Breast epithelium (tissue), 4 donors: ENCODE measurements around the gene CXCR5. TPM values are rescaled to one million over a fixed set of nuclear protein-coding genes. Genes with fewer than 3 reads are reported as not detected.

Experiments used
- DNase-seq, 2 donors: peaks; one replicate each; pipeline ENCODE4 v3.0.0-alpha.2; 2019; ENCODE audit warnings: low spot score in 2 of 2
- H3K27ac ChIP-seq, 2 donors: fragments of 200-600 bp; sonication (generic) in 1 of 2; one replicate each; pipeline ENCODE4 v1.5.1; 2016 to 2019; ENCODE audit warnings: mild to moderate bottlenecking in 1 of 2
- H3K27me3 ChIP-seq, 2 donors: fragments of 200-600 bp; sonication (generic) in 1 of 2; one replicate each; pipeline versions ENCODE4 v1.5.1 to v1.6.0; 2017 to 2019; ENCODE audit warnings: control low read depth in 1 of 2, mild to moderate bottlenecking in 1 of 2
- H3K36me3 ChIP-seq: fragments of 200-600 bp; one replicate; pipeline ENCODE4 v1.5.1; 2019
- H3K4me1 ChIP-seq, 2 donors: fragments of 200-600 bp; sonication (generic); one replicate each; pipeline ENCODE4 v1.5.1; 2016 to 2019; ENCODE audit warnings: control low read depth in 1 of 2
- H3K4me3 ChIP-seq, 3 donors: fragments of 200-600 bp; sonication (generic); 1 replicate in 2 of 3; 2 replicates in 1 of 3; pipeline ENCODE4 v1.5.1; 2016 to 2019; ENCODE audit warnings: mild to moderate bottlenecking in 3 of 3, moderate library complexity in 2 of 3
- H3K9me3 ChIP-seq, 2 donors: fragments of 200-600 bp; sonication (generic) in 1 of 2; one replicate each; pipeline ENCODE4 v1.5.1; 2016 to 2019; ENCODE audit warnings: control low read depth in 1 of 2
- POLR2A ChIP-seq: fragments of 450-650 bp; IDR thresholded peaks from one replicate; pipeline ENCODE4 v1.6.1; 2016; ENCODE audit warnings: antibody characterized with exemption, mild to moderate bottlenecking, moderate library complexity
- POLR2AphosphoS5 ChIP-seq, 3 donors: sonication (generic); formaldehyde crosslinking; IDR thresholded peaks; one replicate each; pipeline ENCODE4 v1.6.1; 2017; ENCODE audit warnings: antibody characterized with exemption in 3 of 3
- intact Hi-C: fragments of 100-400 bp; cut with DNase I; formaldehyde crosslinking; loops from one replicate; pipeline ENCODE4 v1.15.1; 2023; ENCODE audit warnings: low total_unique reads
- total RNA-seq, 3 donors: library from RNA; depleted of rRNA; stranded (reverse); fragments of >200 nt; gene quantifications; one replicate each; pipeline ENCODE4 v1.1.0, GENCODE V29; 2016
- TF ChIP-seq, protein P1 (sequence below), 3 donors: fragments of 450-650 bp; IDR thresholded peaks; one replicate each; pipeline ENCODE4 v1.5.1; 2016 to 2017; ENCODE audit warnings: antibody characterized with exemption in 3 of 3, mild to moderate bottlenecking in 3 of 3, moderate library complexity in 3 of 3

Gene CXCR5
- total RNA-seq, 3 donors from 2014 or later = not detected

DNA sequence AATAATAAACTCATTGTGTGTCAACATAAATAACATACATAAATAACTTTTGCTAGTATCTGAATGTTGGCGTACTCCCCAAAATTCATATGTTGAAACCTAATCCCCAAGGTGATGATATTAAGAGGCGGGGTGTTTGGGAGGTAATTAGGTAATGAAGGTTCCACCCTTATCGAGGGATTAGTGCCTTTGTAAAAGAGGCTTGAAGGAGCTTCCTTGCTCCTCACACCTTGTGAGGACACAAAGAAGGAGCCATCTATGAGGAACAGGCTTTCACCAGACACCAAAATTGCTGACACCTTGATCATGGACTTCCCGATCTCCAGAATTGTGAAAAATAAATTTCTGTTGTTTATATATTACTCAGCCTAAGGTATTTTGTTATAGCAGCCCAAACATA, 33.9 kb upstream of the CXCR5 start:
- intact Hi-C loops = loop anchor here (5.0 kb wide), 1 partner anchor 1068 kb away; no protein-coding TSS in a partner anchor

DNA sequence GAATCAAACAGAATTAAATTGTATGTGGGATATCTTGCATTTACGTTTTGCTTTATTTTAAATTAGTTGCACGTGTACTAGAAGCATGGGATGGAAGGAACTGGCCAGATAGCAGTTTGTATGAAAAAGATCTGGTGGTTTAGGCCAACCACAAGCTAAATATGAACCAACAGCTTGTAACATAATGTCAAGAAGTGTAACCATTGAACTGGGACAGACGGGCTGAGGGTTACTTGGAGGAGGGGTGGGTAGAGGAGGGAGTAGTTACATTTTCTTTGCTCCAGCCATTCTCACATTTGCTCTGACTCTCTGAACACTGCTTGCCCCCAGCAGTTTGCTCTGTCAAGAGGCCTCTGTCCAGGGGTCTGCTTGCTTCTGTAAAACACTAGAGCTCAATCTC, 31.7 kb upstream of the CXCR5 start:
- Histone ChIP-seq H3K9me3 (no peaks in the 10 kb centered on the region), H3K4me1 (no peaks in the 10 kb centered on the region), H3K4me3 (no peak overlapping the region), H3K36me3 (no peaks in the 10 kb centered on the region), H3K27me3 (no peaks in the 10 kb centered on the region), H3K27ac (no peak overlapping the region)
- TF ChIP-seq, protein P1, sequence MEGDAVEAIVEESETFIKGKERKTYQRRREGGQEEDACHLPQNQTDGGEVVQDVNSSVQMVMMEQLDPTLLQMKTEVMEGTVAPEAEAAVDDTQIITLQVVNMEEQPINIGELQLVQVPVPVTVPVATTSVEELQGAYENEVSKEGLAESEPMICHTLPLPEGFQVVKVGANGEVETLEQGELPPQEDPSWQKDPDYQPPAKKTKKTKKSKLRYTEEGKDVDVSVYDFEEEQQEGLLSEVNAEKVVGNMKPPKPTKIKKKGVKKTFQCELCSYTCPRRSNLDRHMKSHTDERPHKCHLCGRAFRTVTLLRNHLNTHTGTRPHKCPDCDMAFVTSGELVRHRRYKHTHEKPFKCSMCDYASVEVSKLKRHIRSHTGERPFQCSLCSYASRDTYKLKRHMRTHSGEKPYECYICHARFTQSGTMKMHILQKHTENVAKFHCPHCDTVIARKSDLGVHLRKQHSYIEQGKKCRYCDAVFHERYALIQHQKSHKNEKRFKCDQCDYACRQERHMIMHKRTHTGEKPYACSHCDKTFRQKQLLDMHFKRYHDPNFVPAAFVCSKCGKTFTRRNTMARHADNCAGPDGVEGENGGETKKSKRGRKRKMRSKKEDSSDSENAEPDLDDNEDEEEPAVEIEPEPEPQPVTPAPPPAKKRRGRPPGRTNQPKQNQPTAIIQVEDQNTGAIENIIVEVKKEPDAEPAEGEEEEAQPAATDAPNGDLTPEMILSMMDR (IDR thresholded peaks at IDR 0.05) = no peak
- TF ChIP-seq POLR2A (no peak), POLR2AphosphoS5 (IDR thresholded peaks at IDR 0.05) (no peak)
- DNase-seq = no peak
- intact Hi-C loops = loop anchor here (5.0 kb wide), 1 partner anchor 1070 kb away; no protein-coding TSS in a partner anchor

More for the DNA sequence above, 33.9 kb upstream of the CXCR5 start:
- Histone ChIP-seq H3K4me1 (no peaks in the 10 kb centered on the region), H3K27me3 (no peaks in the 10 kb centered on the region), H3K27ac (no peak overlapping the region), H3K9me3 (no peaks in the 10 kb centered on the region), H3K4me3 (no peak overlapping the region), H3K36me3 (no peaks in the 10 kb centered on the region)
- DNase-seq = no peak
- TF ChIP-seq POLR2AphosphoS5 (IDR thresholded peaks at IDR 0.05) (no peak), POLR2A (no peak)

DNA sequence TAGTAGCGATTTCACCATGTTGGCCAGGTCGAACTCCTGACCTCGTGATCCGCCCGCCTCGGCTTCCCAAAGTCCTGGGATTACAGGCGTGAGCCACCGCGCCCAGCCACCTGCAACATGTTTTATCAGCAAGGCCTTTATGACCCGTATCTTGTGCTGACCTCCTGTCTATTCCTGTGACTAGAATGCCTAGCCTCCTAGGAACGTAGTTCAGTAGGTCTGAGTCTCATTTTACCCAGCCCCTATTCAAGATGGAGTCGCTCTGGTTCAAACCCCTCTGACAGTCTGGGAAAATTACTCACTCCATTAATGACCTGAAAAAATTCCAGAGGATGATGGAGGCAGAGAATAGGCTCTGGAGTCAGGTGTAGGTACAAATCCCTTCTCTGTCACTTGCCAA, 30.0 kb upstream of the CXCR5 start:
- Histone ChIP-seq H3K36me3 (no peaks in the 10 kb centered on the region), H3K27me3 (no peaks in the 10 kb centered on the region), H3K27ac (no peak overlapping the region), H3K4me3 (no peak overlapping the region), H3K9me3 (no peaks in the 10 kb centered on the region), H3K4me1 (no peaks in the 10 kb centered on the region)
- intact Hi-C loops = loop anchor here (2.0 to 5.0 kb wide), 2 partner anchors 39 to 1071 kb away; no protein-coding TSS in a partner anchor
- TF ChIP-seq, protein P1 (IDR thresholded peaks at IDR 0.05) = no peak
- TF ChIP-seq POLR2AphosphoS5 (IDR thresholded peaks at IDR 0.05) (no peak), POLR2A (no peak)
- no peak for DNase-seq

DNA sequence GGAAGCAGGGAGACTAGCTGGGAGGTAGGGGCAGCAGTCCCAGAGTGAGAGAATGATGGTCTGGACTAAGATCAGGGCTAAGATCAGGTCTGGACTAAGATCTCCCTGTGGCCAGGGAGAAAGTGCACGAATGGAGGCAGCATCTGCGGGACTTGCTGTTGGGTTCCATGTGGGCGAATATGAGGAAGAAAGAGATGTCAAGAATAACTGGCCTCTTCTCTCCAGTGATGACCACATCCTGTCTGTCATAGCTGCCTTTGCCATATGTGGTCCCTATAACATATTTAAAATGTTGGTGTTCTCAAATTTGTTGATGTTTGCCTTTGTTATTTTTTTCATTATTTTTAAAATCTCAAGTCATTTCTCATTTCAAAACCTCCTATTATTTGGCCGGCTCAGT, 27.4 kb upstream of the CXCR5 start:
- DNase-seq = no peak
- Histone ChIP-seq H3K9me3 (no peaks in the 10 kb centered on the region), H3K27ac (no peak overlapping the region), H3K27me3 (no peaks in the 10 kb centered on the region), H3K36me3 (no peaks in the 10 kb centered on the region), H3K4me1 (no peaks in the 10 kb centered on the region), H3K4me3 (no peak overlapping the region)
- no peak for TF ChIP-seq POLR2A
- intact Hi-C loops = no loop called here

DNA sequence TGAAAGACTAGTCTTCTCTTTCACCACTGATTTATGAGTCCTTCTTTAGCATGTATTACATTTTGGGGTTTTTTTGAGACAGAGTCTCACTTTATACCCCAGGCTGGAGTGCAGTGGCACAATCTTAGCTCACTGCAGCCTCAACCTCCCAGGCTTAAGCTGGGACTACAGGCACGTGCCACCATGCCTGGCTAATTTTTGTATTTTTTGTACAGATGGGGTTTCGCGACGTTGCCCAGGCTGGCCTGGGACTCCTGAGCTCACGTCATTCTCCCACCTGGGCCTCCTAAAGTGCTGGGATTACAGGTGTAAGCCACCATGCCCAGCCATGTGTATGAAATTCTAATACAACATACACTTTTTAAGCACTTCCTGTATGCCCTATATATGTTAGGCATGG, 26.3 kb upstream of the CXCR5 start:
- DNase-seq = no peak
- no peaks in the 10 kb centered on the region for H3K9me3 ChIP-seq
- intact Hi-C loops = no loop called here
- H3K27ac ChIP-seq = no peak overlapping the region
- H3K4me3 ChIP-seq = no peak overlapping the region
- H3K36me3 ChIP-seq = no peaks in the 10 kb centered on the region
- TF ChIP-seq POLR2A (no peak), POLR2AphosphoS5 (IDR thresholded peaks at IDR 0.05) (no peak)
- TF ChIP-seq, protein P1 (IDR thresholded peaks at IDR 0.05) = no peak
- H3K4me1 ChIP-seq = no peaks in the 10 kb centered on the region
- no peaks in the 10 kb centered on the region for H3K27me3 ChIP-seq

DNA sequence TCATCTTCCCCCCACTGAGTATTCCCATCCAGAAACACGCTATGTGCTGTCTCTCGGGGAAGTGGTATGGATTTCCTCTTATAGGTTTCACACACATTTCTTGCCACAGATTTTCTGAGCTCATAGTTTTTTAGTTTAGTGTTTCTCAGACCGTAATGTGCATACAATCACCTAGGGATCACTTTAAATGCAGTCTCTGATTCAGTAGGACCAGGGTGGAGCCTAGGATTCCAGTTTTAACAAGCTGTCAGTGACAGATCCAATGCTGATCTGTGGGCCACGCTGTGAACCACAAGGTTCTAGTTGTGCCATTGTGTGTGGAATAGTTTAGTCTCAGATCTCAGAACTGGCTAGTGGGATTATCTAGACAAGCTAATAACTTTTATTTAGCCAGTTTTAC, 23.7 kb upstream of the CXCR5 start:
- TF ChIP-seq POLR2A (no peak), POLR2AphosphoS5 (IDR thresholded peaks at IDR 0.05) (no peak)
- TF ChIP-seq, protein P1 (IDR thresholded peaks at IDR 0.05) = no peak
- intact Hi-C loops = no loop called here
- Histone ChIP-seq H3K9me3 (no peaks in the 10 kb centered on the region), H3K27me3 (no peaks in the 10 kb centered on the region), H3K27ac (no peak overlapping the region), H3K4me1 (no peaks in the 10 kb centered on the region), H3K36me3 (no peaks in the 10 kb centered on the region), H3K4me3 (no peak overlapping the region)
- DNase-seq = no peak
